Measurements from ENCODE around the gene TNFRSF11A. TPM values are rescaled to one million over a fixed set of nuclear protein-coding genes. Genes with fewer than 3 reads are reported as not detected.

Gene TNFRSF11A
- total RNA-seq, 1 donor from 2014 or later = 0.82 TPM

GRCh38 chr18:62341473-62341872, 16.4 kb downstream of the TNFRSF11A start:
- no peak for FAIRE-seq
- DNase-seq (ENCODE audit: low spot score in 2 of 2) = no peak

GRCh38 chr18:62342884-62343283, 17.8 kb downstream of the TNFRSF11A start:
- DNase-seq (ENCODE audit: low spot score in 2 of 2) = no peak
- FAIRE-seq = no peak

DNA sequence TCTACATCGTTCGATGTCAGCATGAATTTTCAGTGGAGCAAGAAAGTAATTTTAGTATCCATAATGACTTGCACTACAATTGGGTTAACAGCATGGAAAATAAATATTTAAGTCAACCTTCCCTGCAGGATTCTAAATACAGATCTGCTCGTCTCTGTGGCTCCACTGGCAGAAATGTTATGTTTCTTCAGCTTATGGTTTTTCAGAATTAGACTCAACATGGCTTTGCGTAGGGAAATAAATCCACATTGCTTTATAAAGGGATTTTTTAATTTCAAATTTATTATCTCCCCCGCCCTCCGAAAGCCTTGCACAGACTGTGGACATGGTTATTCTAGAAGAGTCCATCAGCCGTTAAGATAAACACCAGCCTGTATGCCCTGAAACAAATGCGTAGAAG, 18.2 kb downstream of the TNFRSF11A start:
- FAIRE-seq (no peak), DNase-seq (ENCODE audit: low spot score in 2 of 2) (no peak)

DNA sequence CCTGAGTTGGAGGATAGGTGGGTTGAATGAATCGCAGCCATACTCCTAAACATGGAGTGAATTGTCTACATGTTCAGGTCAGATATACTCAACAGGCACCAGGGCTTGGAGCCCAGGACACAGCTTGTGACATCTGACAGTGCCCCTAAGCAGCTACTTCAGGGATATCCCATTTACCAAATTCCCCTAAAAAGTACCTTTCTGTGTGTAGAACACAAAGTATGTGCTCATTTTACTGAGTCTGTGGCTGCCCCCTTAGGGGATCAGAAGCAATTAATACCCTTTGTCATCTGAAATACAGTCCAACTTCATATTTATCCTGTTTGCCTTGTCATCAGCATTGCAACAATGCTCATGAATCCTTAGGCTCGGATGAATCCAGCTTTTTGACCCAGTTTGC, 20.8 kb downstream of the TNFRSF11A start:
- FAIRE-seq (no peak), DNase-seq (ENCODE audit: low spot score in 2 of 2) (no peak)

- no peak for FAIRE-seq
- DNase-seq (ENCODE audit: low spot score in 2 of 2) = no peak
Measured at GRCh38 chr18:62346333-62347088, 21.4 kb downstream of the TNFRSF11A start.

DNA sequence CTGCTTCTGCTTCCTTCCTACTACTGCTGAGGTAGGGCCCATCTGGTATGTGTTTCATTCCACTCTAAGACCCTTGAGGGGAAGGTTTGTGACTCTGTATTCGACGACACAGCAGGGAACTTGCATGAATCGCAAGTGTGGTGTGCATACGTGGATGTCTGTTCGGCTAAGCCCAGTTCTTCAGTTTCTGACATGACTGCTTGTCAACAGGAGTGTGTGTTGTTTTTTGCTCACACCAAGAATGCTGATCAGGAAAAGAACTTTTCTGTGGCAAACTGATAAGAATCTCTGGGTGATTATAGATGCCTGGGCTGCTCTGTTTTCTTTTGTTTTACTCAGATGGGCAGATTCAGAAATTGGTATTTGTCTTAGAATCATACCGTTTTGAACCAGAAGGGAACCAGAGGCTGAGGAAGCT, 22.0 kb downstream of the TNFRSF11A start:
- no peak for DNase-seq (ENCODE audit: low spot score in 2 of 2)
- no peak for FAIRE-seq

DNA sequence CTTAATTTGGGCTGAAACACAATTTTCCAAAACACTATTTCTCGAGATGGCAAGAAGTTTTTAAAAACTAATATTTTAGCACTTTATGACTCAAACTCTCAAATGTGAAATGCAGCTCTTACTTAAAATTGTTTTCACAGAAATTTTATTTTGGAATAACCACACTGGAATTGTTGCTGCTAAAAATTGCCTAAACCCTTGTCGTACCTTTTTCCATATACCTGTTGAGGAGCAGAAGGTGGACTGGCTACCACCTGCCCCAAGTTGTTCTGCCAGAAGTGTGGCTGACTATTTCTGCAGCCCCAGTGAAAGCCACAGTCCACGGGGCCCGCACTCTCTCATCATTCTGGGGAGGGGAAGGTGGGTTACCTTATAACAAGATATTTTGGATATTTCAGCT, 23.4 kb downstream of the TNFRSF11A start:
- FAIRE-seq = no peak
- no peak for DNase-seq (ENCODE audit: low spot score in 2 of 2)

GRCh38 chr18:62353170-62353569, 28.1 kb downstream of the TNFRSF11A start:
- FAIRE-seq = no peak
- DNase-seq (ENCODE audit: low spot score in 2 of 2) = no peak

DNA sequence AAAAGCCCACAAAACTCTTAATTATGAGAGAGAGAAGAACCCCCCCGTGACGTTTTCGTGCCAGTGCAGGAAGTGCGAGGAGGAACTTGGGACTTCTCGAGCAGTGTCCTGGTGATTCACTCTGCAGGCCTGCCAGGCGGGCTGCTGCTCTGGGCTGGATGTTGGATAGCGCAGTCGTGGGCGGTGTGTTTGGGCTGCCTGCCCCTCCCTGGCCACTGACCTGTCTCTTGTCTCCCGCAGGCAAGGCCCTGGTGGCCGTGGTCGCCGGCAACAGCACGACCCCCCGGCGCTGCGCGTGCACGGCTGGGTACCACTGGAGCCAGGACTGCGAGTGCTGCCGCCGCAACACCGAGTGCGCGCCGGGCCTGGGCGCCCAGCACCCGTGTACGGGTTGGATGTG, 29.0 kb downstream of the TNFRSF11A start:
- FAIRE-seq (no peak), DNase-seq (ENCODE audit: low spot score in 2 of 2) (no peak)

DNA sequence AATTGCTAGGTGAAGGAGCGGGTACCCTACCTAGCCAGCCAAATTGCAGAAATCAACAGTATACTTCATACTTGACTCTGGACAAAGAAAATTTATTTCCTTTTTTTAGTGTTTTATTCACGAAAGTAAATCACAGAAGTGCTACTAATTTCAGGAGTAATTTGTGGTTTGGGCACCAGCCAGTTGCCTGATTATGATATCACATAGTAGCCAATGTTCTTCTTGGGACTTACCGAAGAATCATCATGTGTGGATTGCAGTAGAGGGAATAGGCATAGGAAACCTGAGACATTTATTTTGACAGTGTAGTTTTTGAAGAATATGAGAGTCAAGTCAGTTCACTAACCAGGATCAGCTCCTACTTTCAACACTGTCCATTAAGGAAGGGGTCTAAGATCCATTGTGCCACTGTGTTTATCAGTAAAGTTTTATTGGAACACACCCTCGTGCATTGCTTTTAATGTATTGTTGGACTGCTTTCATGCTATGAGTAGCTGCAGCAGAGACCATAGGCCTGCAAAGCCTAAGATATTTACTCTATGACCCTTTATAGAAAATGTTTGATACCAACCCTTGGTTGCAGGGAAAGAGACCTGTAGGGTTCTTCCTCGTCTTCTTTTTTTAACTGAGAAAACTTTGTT, 32.1 kb downstream of the TNFRSF11A start:
- FAIRE-seq = no peak

GRCh38 chr18:62360805-62361204, 35.7 kb downstream of the TNFRSF11A start:
- FAIRE-seq (no peak), DNase-seq (ENCODE audit: low spot score in 2 of 2) (no peak)

More for the DNA sequence above, 32.1 kb downstream of the TNFRSF11A start:
- no peak for DNase-seq (ENCODE audit: low spot score in 2 of 2)

DNA sequence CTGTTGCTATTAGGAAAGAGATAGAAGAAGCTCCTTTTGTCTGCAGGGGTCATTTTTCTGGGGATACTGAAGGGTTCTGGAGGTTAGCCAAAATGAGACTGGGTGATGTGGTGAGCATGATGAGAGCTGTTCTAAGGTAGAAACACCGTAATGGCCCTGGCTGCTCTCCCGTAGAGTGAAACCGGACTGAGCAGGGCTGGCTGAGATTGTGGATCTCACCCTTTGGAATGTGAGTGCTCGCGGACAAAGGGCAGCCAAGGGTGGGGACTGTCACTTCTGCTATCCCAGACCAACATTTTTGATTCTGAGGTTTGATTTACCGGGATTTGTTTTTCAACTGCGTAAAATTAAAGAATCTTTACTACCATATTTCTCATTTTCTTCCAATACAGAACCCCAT, 36.2 kb downstream of the TNFRSF11A start:
- DNase-seq (ENCODE audit: low spot score in 2 of 2) = no peak
- FAIRE-seq = no peak

DNA sequence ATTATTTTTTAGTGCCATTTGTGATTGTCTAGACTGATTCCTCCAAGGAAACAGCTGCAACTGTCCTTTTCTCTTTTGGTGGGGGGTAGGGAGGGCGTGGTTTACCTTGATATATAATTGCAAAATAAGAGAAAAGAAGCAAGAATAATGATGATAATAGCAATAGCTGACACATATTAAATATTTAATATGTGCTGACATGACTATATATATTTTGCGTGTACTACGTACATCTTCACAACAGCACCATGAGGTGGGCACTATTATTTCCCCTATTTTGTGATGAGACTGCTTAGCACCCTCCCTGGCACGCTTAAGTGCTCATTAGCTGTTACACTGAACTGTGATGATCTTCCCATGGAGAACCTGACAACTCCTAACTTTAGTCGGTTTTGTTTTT, 39.4 kb downstream of the TNFRSF11A start:
- FAIRE-seq (no peak), DNase-seq (ENCODE audit: low spot score in 2 of 2) (no peak)

DNA sequence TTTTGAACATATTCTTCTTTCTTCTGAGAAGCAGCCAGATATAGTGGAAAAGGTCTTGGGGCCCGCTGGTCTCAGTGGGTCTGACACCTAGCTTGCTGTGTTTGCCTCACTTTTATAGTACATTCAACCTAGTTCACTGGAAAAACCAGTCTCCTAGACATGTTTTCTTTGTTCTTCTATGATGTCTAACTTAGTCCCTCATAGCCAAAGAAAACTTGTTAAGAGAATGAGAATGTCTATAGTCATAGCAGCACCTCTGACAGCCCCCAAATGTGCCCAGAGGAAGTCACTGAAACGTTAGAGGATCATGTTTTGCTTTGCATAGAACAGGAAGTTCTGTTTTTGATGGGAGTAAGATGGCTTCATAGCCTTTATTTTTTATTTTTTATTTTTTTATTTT, 40.3 kb downstream of the TNFRSF11A start:
- FAIRE-seq = no peak
- no peak for DNase-seq (ENCODE audit: low spot score in 2 of 2)

DNA sequence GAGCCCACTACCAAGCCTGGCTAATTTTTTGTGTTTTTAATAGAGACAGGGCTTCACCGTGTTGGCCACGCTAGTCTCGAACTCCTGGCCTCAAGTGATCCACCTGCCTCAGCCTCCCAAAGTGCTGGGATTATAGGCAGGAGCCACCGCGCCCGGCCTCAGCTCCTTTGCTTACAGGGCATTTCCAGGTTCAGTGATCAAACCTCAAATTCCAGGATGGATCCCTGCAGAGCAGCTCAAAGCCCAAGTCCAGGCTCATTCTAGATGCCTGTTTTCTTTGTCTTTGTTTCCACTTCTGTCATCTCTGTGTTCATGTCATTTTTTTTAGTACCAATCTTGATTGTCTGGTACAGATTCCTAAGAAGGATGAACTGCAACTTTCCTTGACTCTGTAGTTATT, 41.9 kb downstream of the TNFRSF11A start:
- DNase-seq (ENCODE audit: low spot score in 2 of 2) = no peak
- no peak for FAIRE-seq

DNA sequence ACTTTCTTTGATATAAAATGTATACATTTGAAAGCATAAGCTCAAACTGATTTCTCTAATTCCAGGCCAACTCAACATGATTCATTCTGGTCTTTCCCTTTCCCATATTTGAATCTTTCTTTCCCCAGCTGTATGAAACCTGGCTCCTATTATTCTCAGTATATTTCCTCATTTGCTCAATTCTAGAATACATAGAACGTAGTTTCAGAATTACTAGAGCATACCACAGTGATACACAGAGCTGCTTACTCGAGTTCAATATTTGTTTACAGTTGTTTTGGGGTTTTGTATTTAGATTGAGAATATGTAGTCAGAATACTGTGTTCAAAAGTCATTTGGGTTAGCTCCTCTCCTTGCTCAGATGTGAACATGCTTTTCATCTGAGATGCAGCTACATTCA, 43.0 kb downstream of the TNFRSF11A start:
- DNase-seq (ENCODE audit: low spot score in 2 of 2) (no peak), FAIRE-seq (no peak)

DNA sequence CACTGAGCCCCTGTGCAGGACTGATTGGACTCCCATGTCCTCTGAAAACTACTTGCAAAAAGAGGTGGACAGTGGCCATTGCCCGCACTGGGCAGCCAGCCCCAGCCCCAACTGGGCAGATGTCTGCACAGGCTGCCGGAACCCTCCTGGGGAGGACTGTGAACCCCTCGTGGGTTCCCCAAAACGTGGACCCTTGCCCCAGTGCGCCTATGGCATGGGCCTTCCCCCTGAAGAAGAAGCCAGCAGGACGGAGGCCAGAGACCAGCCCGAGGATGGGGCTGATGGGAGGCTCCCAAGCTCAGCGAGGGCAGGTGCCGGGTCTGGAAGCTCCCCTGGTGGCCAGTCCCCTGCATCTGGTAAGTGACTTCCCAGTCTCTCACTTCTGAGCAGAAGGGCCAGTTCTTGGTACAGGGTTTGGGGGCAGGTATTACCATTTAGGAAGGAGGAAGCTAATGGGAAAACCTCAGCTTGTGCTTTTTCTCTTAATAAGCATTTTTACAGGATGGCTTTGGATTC, 44.1 kb downstream of the TNFRSF11A start:
- DNase-seq (ENCODE audit: low spot score in 2 of 2) (no peak), FAIRE-seq (no peak)

- DNase-seq (ENCODE audit: low spot score in 2 of 2) (no peak), FAIRE-seq (no peak)
Measured at GRCh38 chr18:62370366-62370765, 45.3 kb downstream of the TNFRSF11A start.

- FAIRE-seq = no peak
- no peak for DNase-seq (ENCODE audit: low spot score in 2 of 2)
Measured at GRCh38 chr18:62371436-62371835, 46.3 kb downstream of the TNFRSF11A start.

- FAIRE-seq (no peak), DNase-seq (ENCODE audit: low spot score in 2 of 2) (no peak)
Measured at GRCh38 chr18:62372156-62372555, 47.0 kb downstream of the TNFRSF11A start.

DNA sequence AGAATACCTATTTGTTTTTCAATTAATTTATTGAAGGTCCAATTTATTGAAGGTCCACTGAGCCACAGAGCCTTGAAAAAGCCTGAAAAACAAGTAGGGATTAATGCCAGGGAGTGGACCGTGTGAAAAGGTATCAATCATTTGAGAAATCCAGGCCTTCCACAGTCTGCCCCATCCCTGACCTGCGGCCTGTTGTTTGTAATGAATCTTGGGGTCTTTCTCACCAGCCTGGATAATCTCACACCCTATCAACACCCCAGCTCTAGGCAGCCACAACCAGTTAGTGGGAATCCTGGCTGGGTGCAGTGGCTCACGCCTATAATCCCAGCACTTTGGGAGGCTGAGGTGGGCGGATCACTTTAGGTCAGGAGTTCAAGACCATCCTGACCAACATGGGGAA, 47.8 kb downstream of the TNFRSF11A start:
- DNase-seq (ENCODE audit: low spot score in 2 of 2) (no peak), FAIRE-seq (no peak)

- FAIRE-seq (no peak), DNase-seq (ENCODE audit: low spot score in 2 of 2) (no peak)
Measured at GRCh38 chr18:62374410-62374965, 49.4 kb downstream of the TNFRSF11A start.

Data from frontal cortex (tissue), 4 donors.